Endothelial cell of umbilical vein (primary cell): ENCODE measurements around the gene HECW1. TPM values are rescaled to one million over a fixed set of nuclear protein-coding genes. Genes with fewer than 3 reads are reported as not detected.

Experiments used
- BruUV-seq: library from RNA; stranded (reverse); fragments of 400-500 nt; replicated peaks from 2 replicates; lab custom pipeline; 2021; lab: Mats Ljungman, UMichigan
- CTCF ChIA-PET: fragments of 300-600, 350-600 bp; sonication (Branson Sonifier 250); formaldehyde crosslinking; loops from one replicate; lab custom pipeline; 2021; ENCODE audit warnings: antibody characterized with exemption, inconsistent platforms; lab: Charles Lee
- POLR2A ChIA-PET: fragments of 300-600, 350-600 bp; sonication (Branson Sonifier 250); formaldehyde crosslinking; loops from one replicate; lab custom pipeline; 2021; ENCODE audit warnings: antibody characterized with exemption, inconsistent platforms; lab: Charles Lee
- DNase-seq: peaks from one replicate; pipeline ENCODE4 v3.0.0-alpha.2; 2011; ENCODE audit warnings: low read depth, low spot score
- FAIRE-seq: peaks from 2 replicates; lab custom pipeline; 2011; peaks lifted over from hg19 to GRCh38; lab: Jason Lieb, UNC
- H2AFZ ChIP-seq: 2 replicates; pipeline ENCODE4 v1.6.0; 2012; ENCODE audit warnings: low read depth, low read length, control low read depth, inconsistent platforms
- H3K27ac ChIP-seq: 2 replicates; pipeline ENCODE4 v1.5.1; 2011; ENCODE audit warnings: low read depth, mild to moderate bottlenecking, control low read depth, low read length, moderate library complexity; ENCODE audit not compliant: insufficient read depth
- H3K27me3 ChIP-seq, 2 experiments: 2 replicates each; pipeline versions ENCODE4 v1.6.0 to v1.6.1; 2011; ENCODE audit warnings: low read length in 2 of 2, mixed read lengths in 1 of 2; ENCODE audit not compliant: control insufficient read depth in 2 of 2, insufficient read depth in 2 of 2
- H3K36me3 ChIP-seq, 2 experiments: 2 replicates in 1 of 2; 3 replicates in 1 of 2; pipeline ENCODE4 v1.5.1; 2011; ENCODE audit warnings: low read length in 2 of 2, mild to moderate bottlenecking in 1 of 2, moderate library complexity in 1 of 2; ENCODE audit not compliant: control insufficient read depth in 2 of 2, insufficient read depth in 2 of 2; ENCODE audit errors: extremely low read depth in 1 of 2
- H3K4me1 ChIP-seq: 3 replicates; pipeline ENCODE4 v1.5.1; 2011; ENCODE audit warnings: mild to moderate bottlenecking, low read length; ENCODE audit not compliant: control insufficient read depth, insufficient read depth; ENCODE audit errors: extremely low read depth
- H3K4me2 ChIP-seq: 2 replicates; pipeline ENCODE4 v1.6.1; 2011; ENCODE audit warnings: low read length, control low read depth, mixed read lengths; ENCODE audit not compliant: insufficient read depth
- H3K4me3 ChIP-seq, 3 experiments: fragments of 200-600 bp in 1 of 3; sonication (generic), shearing (Covaris generic) in 1 of 3; replicated peaks in 1 of 3; 2 replicates each; pipeline ENCODE4 v1.5.1; 2011 to 2016; ENCODE audit warnings: control low read depth in 3 of 3, low read length in 3 of 3, mild to moderate bottlenecking in 2 of 3, inconsistent platforms in 1 of 3, low read depth in 1 of 3, moderate library complexity in 1 of 3; ENCODE audit not compliant: insufficient read depth in 1 of 3
- H3K79me2 ChIP-seq: 2 replicates; pipeline ENCODE4 v1.6.0; 2012; ENCODE audit warnings: low read length, inconsistent platforms; ENCODE audit not compliant: control insufficient read depth, insufficient read depth
- H3K9ac ChIP-seq: replicated peaks from 2 replicates; pipeline ENCODE3; 2011; ENCODE audit warnings: low read length, control low read depth; ENCODE audit not compliant: insufficient read depth; ENCODE audit errors: extremely low read depth
- H3K9me1 ChIP-seq: replicated peaks from 3 replicates; pipeline ENCODE4 v1.6.0; 2011; ENCODE audit warnings: mild to moderate bottlenecking, low read length; ENCODE audit not compliant: control insufficient read depth, insufficient read depth; ENCODE audit errors: extremely low read depth
- H3K9me3 ChIP-seq: replicated peaks from 2 replicates; pipeline ENCODE4 v1.5.1; 2012; ENCODE audit warnings: low read length, inconsistent platforms; ENCODE audit not compliant: control insufficient read depth, insufficient read depth
- H4K20me1 ChIP-seq: replicated peaks from 2 replicates; pipeline ENCODE3; 2011; ENCODE audit warnings: mild to moderate bottlenecking, low read length; ENCODE audit not compliant: control insufficient read depth, insufficient read depth; ENCODE audit errors: extremely low read depth
- EZH2 ChIP-seq: IDR thresholded peaks from 2 replicates; pipeline ENCODE4 v1.6.1; 2012; ENCODE audit warnings: borderline replicate concordance, low read depth, mild to moderate bottlenecking, moderate library complexity, low read length, inconsistent platforms; ENCODE audit not compliant: severe bottlenecking
- FOS ChIP-seq: IDR thresholded peaks from 2 replicates; pipeline ENCODE4 v1.6.1; 2011; ENCODE audit warnings: mild to moderate bottlenecking, low read length, moderate library complexity, borderline replicate concordance; ENCODE audit not compliant: insufficient read depth
- GATA2 ChIP-seq: IDR thresholded peaks from 2 replicates; pipeline ENCODE4 v1.7.0; 2011; ENCODE audit warnings: low read depth, mild to moderate bottlenecking, moderate library complexity, mixed read lengths, low read length; ENCODE audit not compliant: insufficient read length, insufficient read depth
- JUN ChIP-seq: IDR thresholded peaks from 2 replicates; pipeline ENCODE4 v1.6.1; 2011; ENCODE audit warnings: borderline replicate concordance, low read depth; ENCODE audit not compliant: insufficient read length, insufficient read depth
- MAX ChIP-seq: IDR thresholded peaks from 2 replicates; pipeline ENCODE4 v1.6.1; 2011; ENCODE audit not compliant: insufficient read depth, insufficient read length
- MYC ChIP-seq: IDR thresholded peaks from one replicate; pipeline ENCODE4 v1.6.1; 2011; ENCODE audit warnings: mild to moderate bottlenecking, low read depth, low read length
- POLR2A ChIP-seq: IDR thresholded peaks from 2 replicates; pipeline ENCODE4 v1.6.1; 2012; ENCODE audit warnings: low read depth, mild to moderate bottlenecking, control low read depth, low read length
- POLR2AphosphoS5 ChIP-seq: IDR thresholded peaks from 2 replicates; pipeline ENCODE4 v1.6.1; 2012; ENCODE audit warnings: low read depth, mild to moderate bottlenecking, control low read depth, low read length, moderate library complexity; ENCODE audit not compliant: insufficient read depth
- dilution Hi-C: fragments of 300-500 bp; cut with MboI; formaldehyde crosslinking; loops from one replicate; pipeline ENCODE4 v1.15.0; 2019; ENCODE audit warnings: low sequenced_read_pairs; ENCODE audit not compliant: extremely low pct_ligation_motif_present
- intact Hi-C: fragments of 100-400 bp; cut with micrococcal nuclease; formaldehyde crosslinking; loops from one replicate; pipeline ENCODE4 v1.10.0; 2022
- polyA plus RNA-seq, 4 experiments: library from polyadenylated mRNA; depleted of rRNA in 3 of 4; stranded (reverse) in 3 of 4; unstranded in 1 of 4; fragments of >200 nt; gene quantifications; 2 replicates each; pipeline versions ENCODE4 v1.2.1 to v1.2.3, GENCODE V29; 2011 to 2012; ENCODE audit warnings: missing spikeins in 1 of 4
- total RNA-seq: library from RNA; stranded (reverse); gene quantifications from 2 replicates; pipeline ENCODE4 v1.2.3, GENCODE V29; 2021
- TF ChIP-seq, protein P1 (sequence below), 2 donors: IDR thresholded peaks; 1 replicate in 1 of 2; 2 replicates in 1 of 2; pipeline ENCODE4 v1.5.1; 2011; ENCODE audit warnings: low read length in 2 of 2, mild to moderate bottlenecking in 2 of 2, moderate library complexity in 2 of 2, control low read depth in 1 of 2, inconsistent platforms in 1 of 2, low read depth in 1 of 2; ENCODE audit not compliant: insufficient read depth in 1 of 2; ENCODE audit errors: extremely low read depth in 1 of 2

HECW1 gene
- total and polyA plus RNA-seq, 2 donors (not counting 3 experiments of a cell fraction or from before 2014, with no cell fraction given): not detected

- FAIRE-seq: no peak
- Histone ChIP-seq H3K9me3 (no peaks in the 10 kb centered on the region), H3K36me3 (no peaks in the 10 kb centered on the region), H2AFZ (no peak overlapping the region), H3K79me2 (no peaks in the 10 kb centered on the region), H3K9ac (no peak overlapping the region), H3K27me3 (no peaks in the 10 kb centered on the region), H3K27ac (no peak overlapping the region), H3K4me2 (no peak overlapping the region), H3K4me3 (no peak overlapping the region), H3K4me1 (no peaks in the 10 kb centered on the region), H4K20me1 (no peaks in the 10 kb centered on the region), H3K9me1 (no peaks in the 10 kb centered on the region)
- TF ChIP-seq EZH2 (no peak), POLR2A (no peak), MYC (no peak), JUN (no peak), FOS (no peak), GATA2 (no peak), MAX (no peak), POLR2AphosphoS5 (no peak)
- TF ChIP-seq, protein P1, sequence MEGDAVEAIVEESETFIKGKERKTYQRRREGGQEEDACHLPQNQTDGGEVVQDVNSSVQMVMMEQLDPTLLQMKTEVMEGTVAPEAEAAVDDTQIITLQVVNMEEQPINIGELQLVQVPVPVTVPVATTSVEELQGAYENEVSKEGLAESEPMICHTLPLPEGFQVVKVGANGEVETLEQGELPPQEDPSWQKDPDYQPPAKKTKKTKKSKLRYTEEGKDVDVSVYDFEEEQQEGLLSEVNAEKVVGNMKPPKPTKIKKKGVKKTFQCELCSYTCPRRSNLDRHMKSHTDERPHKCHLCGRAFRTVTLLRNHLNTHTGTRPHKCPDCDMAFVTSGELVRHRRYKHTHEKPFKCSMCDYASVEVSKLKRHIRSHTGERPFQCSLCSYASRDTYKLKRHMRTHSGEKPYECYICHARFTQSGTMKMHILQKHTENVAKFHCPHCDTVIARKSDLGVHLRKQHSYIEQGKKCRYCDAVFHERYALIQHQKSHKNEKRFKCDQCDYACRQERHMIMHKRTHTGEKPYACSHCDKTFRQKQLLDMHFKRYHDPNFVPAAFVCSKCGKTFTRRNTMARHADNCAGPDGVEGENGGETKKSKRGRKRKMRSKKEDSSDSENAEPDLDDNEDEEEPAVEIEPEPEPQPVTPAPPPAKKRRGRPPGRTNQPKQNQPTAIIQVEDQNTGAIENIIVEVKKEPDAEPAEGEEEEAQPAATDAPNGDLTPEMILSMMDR (IDR thresholded peaks at IDR 0.05; ENCODE audit: extremely low read depth in 1 of 2, insufficient read depth in 1 of 2, low read depth in 1 of 2, low read length in 2 of 2): no peak
- ChIA-PET CTCF (no interaction called here), POLR2A (no interaction called here)
- dilution Hi-C loops: loop anchor here (25.0 kb wide), 1 partner anchor 324 kb away; no protein-coding TSS in a partner anchor
- no TSS peak for BruUV-seq
- intact Hi-C loops: no loop called here
- DNase-seq: no peak
Measured at GRCh38 chr7:43311694-43312093, 199.2 kb downstream of the HECW1 start.
